ENCODE measurements around the gene GRXCR1.

DNA sequence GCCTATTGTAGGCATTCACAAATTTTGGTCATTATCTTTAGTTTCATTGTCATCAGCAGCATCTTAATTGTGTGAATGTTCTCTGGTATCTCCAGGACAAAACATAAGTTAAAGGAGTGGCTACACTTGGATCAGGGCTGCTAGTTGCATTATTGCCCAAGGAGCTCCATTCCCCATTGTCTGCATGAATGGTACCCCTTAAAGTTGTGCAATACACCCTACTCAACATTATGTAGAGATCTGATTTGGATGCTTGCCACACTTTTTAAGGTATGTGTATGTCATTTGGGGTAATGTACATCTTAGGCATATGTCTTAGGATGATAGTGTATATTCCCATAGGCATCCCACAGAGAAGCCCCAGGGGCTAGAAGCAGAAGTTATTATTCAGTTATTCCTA lies 2.9 kb downstream of the GRXCR1 start:
- TF ChIP-seq, protein P1, sequence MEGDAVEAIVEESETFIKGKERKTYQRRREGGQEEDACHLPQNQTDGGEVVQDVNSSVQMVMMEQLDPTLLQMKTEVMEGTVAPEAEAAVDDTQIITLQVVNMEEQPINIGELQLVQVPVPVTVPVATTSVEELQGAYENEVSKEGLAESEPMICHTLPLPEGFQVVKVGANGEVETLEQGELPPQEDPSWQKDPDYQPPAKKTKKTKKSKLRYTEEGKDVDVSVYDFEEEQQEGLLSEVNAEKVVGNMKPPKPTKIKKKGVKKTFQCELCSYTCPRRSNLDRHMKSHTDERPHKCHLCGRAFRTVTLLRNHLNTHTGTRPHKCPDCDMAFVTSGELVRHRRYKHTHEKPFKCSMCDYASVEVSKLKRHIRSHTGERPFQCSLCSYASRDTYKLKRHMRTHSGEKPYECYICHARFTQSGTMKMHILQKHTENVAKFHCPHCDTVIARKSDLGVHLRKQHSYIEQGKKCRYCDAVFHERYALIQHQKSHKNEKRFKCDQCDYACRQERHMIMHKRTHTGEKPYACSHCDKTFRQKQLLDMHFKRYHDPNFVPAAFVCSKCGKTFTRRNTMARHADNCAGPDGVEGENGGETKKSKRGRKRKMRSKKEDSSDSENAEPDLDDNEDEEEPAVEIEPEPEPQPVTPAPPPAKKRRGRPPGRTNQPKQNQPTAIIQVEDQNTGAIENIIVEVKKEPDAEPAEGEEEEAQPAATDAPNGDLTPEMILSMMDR (conservative IDR thresholded peaks at IDR 0.05 in 1 of 2, IDR thresholded peaks at IDR 0.05 in 1 of 2; ENCODE audit: extremely low read depth in 1 of 2, insufficient read depth in 1 of 2, low read depth in 1 of 2, low read length in 2 of 2), result no peak
- no peak for TF ChIP-seq EZH2 (IDR thresholded peaks at IDR 0.05; ENCODE audit: borderline replicate concordance, low read length)
